ENCODE results near the gene ZRANB2.

Gene ZRANB2

DNA sequence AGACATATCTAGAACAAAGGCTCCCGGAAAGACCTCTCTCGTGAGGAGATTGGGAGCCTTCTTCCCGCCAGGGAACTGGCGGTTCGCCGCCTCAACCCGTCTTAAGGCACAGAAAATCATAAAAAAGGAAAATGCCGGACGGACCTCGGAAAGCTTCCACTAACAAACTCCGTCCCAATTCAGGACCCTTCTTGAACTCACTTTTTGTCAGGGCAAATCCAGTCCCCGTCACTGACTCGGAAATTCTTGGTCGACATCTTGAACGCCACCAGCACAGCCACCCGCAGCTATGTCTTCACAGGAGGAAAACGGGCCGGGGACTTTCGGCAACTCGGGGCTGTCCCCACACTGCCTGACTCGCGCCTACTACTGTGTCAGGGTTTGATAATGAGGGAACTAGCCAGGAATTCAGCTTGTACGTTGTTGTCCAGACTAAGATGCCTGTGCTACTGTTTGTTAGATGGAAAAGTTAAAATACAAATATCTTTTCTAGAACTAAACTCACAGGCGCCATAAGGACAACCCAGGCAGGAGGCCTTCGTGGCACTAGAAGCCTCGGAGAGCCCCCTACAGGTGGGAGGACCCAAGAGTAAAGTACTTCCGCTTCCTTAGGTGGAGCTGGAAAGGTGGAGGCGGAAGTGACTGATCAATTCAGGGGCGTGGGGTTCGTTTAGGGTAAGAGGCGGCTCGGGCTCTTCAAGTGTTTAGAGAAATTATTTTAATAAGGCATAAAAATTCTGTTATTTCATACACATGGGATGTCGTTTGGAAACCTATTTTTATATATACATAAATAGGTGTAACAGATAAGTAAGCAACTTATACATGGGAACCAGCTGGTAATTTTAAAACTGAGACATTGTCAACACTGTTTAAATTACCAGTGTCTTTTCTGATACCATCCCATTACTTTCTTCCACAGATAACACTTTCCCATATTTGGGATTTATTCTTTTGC, at the start of gene ZRANB2 (continued):
- TF ChIP-seq, protein P1, sequence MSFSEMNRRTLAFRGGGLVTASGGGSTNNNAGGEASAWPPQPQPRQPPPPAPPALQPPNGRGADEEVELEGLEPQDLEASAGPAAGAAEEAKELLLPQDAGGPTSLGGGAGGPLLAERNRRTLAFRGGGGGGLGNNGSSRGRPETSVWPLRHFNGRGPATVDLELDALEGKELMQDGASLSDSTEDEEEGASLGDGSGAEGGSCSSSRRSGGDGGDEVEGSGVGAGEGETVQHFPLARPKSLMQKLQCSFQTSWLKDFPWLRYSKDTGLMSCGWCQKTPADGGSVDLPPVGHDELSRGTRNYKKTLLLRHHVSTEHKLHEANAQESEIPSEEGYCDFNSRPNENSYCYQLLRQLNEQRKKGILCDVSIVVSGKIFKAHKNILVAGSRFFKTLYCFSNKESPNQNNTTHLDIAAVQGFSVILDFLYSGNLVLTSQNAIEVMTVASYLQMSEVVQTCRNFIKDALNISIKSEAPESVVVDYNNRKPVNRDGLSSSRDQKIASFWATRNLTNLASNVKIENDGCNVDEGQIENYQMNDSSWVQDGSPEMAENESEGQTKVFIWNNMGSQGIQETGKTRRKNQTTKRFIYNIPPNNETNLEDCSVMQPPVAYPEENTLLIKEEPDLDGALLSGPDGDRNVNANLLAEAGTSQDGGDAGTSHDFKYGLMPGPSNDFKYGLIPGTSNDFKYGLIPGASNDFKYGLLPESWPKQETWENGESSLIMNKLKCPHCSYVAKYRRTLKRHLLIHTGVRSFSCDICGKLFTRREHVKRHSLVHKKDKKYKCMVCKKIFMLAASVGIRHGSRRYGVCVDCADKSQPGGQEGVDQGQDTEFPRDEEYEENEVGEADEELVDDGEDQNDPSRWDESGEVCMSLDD (tag by site-specific recombination; IDR thresholded peaks at IDR 0.05), result no peak
- TF ChIP-seq ZNF768 (tag by site-specific recombination; IDR thresholded peaks at IDR 0.05), result no peak
- TF ChIP-seq ZNF555 (tag by site-specific recombination; conservative IDR thresholded peaks at IDR 0.05), result no peak
- no peak for TF ChIP-seq ZNF548 (tag by site-specific recombination; IDR thresholded peaks at IDR 0.05)
- TF ChIP-seq SALL2 (tag by site-specific recombination; IDR thresholded peaks at IDR 0.05; ENCODE audit: borderline replicate concordance), result no peak
- TF ChIP-seq ZNF626 (tag by site-specific recombination; IDR thresholded peaks at IDR 0.05), result no peak
- TF ChIP-seq ZBTB17 (tag by site-specific recombination; IDR thresholded peaks at IDR 0.05), result peak; percentile 48
- peak; percentile 89; the same call in 1 of the 2 replicates for TF ChIP-seq ZEB2 (tag by site-specific recombination; IDR thresholded peaks at IDR 0.05)
- TF ChIP-seq, protein P2, sequence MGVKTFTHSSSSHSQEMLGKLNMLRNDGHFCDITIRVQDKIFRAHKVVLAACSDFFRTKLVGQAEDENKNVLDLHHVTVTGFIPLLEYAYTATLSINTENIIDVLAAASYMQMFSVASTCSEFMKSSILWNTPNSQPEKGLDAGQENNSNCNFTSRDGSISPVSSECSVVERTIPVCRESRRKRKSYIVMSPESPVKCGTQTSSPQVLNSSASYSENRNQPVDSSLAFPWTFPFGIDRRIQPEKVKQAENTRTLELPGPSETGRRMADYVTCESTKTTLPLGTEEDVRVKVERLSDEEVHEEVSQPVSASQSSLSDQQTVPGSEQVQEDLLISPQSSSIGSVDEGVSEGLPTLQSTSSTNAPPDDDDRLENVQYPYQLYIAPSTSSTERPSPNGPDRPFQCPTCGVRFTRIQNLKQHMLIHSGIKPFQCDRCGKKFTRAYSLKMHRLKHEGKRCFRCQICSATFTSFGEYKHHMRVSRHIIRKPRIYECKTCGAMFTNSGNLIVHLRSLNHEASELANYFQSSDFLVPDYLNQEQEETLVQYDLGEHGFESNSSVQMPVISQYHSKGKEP (tag by site-specific recombination; IDR thresholded peaks at IDR 0.05), result 0 out of 2 replicates have a peak, but pooled peaks have one; percentile 37
- TF ChIP-seq, protein P3, sequence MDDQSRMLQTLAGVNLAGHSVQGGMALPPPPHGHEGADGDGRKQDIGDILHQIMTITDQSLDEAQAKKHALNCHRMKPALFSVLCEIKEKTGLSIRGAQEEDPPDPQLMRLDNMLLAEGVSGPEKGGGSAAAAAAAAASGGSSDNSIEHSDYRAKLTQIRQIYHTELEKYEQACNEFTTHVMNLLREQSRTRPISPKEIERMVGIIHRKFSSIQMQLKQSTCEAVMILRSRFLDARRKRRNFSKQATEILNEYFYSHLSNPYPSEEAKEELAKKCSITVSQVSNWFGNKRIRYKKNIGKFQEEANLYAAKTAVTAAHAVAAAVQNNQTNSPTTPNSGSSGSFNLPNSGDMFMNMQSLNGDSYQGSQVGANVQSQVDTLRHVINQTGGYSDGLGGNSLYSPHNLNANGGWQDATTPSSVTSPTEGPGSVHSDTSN (CRISPR knock-in tag; IDR thresholded peaks at IDR 0.05), result no peak
- TF ChIP-seq ZNF571 (tag by site-specific recombination; IDR thresholded peaks at IDR 0.05), result no peak
- no peak for TF ChIP-seq BCL11A (tag by site-specific recombination; IDR thresholded peaks at IDR 0.05; ENCODE audit: low read depth)
- TF ChIP-seq, protein P4, sequence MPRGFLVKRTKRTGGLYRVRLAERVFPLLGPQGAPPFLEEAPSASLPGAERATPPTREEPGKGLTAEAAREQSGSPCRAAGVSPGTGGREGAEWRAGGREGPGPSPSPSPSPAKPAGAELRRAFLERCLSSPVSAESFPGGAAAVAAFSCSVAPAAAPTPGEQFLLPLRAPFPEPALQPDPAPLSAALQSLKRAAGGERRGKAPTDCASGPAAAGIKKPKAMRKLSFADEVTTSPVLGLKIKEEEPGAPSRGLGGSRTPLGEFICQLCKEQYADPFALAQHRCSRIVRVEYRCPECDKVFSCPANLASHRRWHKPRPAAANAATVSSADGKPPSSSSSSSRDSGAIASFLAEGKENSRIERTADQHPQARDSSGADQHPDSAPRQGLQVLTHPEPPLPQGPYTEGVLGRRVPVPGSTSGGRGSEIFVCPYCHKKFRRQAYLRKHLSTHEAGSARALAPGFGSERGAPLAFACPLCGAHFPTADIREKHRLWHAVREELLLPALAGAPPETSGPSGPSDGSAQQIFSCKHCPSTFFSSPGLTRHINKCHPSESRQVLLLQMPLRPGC (tag by site-specific recombination; IDR thresholded peaks at IDR 0.05), result peak; percentile 31; the same call in 1 of the 2 replicates
- no peak for TF ChIP-seq HOXA7 (CRISPR knock-in tag; IDR thresholded peaks at IDR 0.05; ENCODE audit: borderline replicate concordance)
- TF ChIP-seq, protein P5, sequence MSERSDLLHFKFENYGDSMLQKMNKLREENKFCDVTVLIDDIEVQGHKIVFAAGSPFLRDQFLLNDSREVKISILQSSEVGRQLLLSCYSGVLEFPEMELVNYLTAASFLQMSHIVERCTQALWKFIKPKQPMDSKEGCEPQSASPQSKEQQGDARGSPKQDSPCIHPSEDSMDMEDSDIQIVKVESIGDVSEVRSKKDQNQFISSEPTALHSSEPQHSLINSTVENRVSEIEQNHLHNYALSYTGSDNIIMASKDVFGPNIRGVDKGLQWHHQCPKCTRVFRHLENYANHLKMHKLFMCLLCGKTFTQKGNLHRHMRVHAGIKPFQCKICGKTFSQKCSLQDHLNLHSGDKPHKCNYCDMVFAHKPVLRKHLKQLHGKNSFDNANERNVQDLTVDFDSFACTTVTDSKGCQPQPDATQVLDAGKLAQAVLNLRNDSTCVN (tag by site-specific recombination; optimal IDR thresholded peaks at IDR 0.05), result no peak
- TF ChIP-seq YY1 (tag by site-specific recombination; IDR thresholded peaks at IDR 0.05), result peak; percentile 74
- TF ChIP-seq SETDB1 (IDR thresholded peaks at IDR 0.05; ENCODE audit: insufficient read length, low read length), result peak; percentile 93
- 0 out of 2 replicates have a peak, but pooled peaks have one; percentile 88 for TF ChIP-seq TRIM28 (IDR thresholded peaks at IDR 0.05; ENCODE audit: borderline replicate concordance, low read length)
- no peak for TF ChIP-seq ZNF600 (tag by site-specific recombination; IDR thresholded peaks at IDR 0.05)
- no peak for TF ChIP-seq FEZF1 (tag by site-specific recombination; IDR thresholded peaks at IDR 0.05)
- TF ChIP-seq, protein P6, sequence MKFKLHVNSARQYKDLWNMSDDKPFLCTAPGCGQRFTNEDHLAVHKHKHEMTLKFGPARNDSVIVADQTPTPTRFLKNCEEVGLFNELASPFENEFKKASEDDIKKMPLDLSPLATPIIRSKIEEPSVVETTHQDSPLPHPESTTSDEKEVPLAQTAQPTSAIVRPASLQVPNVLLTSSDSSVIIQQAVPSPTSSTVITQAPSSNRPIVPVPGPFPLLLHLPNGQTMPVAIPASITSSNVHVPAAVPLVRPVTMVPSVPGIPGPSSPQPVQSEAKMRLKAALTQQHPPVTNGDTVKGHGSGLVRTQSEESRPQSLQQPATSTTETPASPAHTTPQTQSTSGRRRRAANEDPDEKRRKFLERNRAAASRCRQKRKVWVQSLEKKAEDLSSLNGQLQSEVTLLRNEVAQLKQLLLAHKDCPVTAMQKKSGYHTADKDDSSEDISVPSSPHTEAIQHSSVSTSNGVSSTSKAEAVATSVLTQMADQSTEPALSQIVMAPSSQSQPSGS (tag by site-specific recombination; IDR thresholded peaks at IDR 0.05; ENCODE audit: low read depth), result no peak
- TF ChIP-seq ZFP69B (tag by site-specific recombination; IDR thresholded peaks at IDR 0.05), result no peak; the same call in 1 of the 2 replicates
- no peak for TF ChIP-seq ZNF266 (tag by site-specific recombination; IDR thresholded peaks at IDR 0.05; ENCODE audit: low read depth)
- TF ChIP-seq ZNF19 (tag by site-specific recombination; IDR thresholded peaks at IDR 0.05; ENCODE audit: low read depth), result no peak
- TF ChIP-seq, protein P7, sequence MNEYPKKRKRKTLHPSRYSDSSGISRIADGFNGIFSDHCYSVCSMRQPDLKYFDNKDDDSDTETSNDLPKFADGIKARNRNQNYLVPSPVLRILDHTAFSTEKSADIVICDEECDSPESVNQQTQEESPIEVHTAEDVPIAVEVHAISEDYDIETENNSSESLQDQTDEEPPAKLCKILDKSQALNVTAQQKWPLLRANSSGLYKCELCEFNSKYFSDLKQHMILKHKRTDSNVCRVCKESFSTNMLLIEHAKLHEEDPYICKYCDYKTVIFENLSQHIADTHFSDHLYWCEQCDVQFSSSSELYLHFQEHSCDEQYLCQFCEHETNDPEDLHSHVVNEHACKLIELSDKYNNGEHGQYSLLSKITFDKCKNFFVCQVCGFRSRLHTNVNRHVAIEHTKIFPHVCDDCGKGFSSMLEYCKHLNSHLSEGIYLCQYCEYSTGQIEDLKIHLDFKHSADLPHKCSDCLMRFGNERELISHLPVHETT (tag by site-specific recombination; IDR thresholded peaks at IDR 0.05), result peak; percentile 91
- no peak for TF ChIP-seq ZNF423 (tag by site-specific recombination; IDR thresholded peaks at IDR 0.05)
- no peak for TF ChIP-seq ZNF114 (tag by site-specific recombination; IDR thresholded peaks at IDR 0.05)
- no peak for TF ChIP-seq ZNF658 (tag by site-specific recombination; IDR thresholded peaks at IDR 0.05)
